Fibroblast of gingiva (primary cell): ENCODE data around the gene VPS4B.

Experiments
- DNase-seq: peaks from one replicate; pipeline ENCODE4 v3.0.0-alpha.2; 2011; ENCODE audit warnings: low read depth

The VPS4B gene

GRCh38 chr18:63430526-63430925 is 8.2 kb upstream of the VPS4B start:
- DNase-seq = no peak

GRCh38 chr18:63427558-63427957 is 5.3 kb upstream of the VPS4B start:
- no peak for DNase-seq

GRCh38 chr18:63422864-63423304 is 608 bp upstream of the VPS4B start:
- no peak for DNase-seq

- DNase-seq = no peak
Measured at GRCh38 chr18:63421514-63421913, 762 bp downstream of the VPS4B start.

GRCh38 chr18:63412953-63413352 is 9.3 kb downstream of the VPS4B start:
- no peak for DNase-seq

GRCh38 chr18:63410792-63411191 is 11.5 kb downstream of the VPS4B start:
- peak; percentile 28 for DNase-seq

- peak; percentile 59 for DNase-seq
Measured at GRCh38 chr18:63409301-63409700, 13.0 kb downstream of the VPS4B start.

- DNase-seq = no peak
Measured at GRCh38 chr18:63407734-63408133, 14.5 kb downstream of the VPS4B start.

GRCh38 chr18:63405986-63406385 is 16.3 kb downstream of the VPS4B start:
- DNase-seq = no peak

- no peak for DNase-seq
Measured at GRCh38 chr18:63402246-63403162, 19.8 kb downstream of the VPS4B start.

GRCh38 chr18:63399300-63399699 is 23.0 kb downstream of the VPS4B start:
- no peak for DNase-seq

- DNase-seq = no peak
Measured at GRCh38 chr18:63397349-63397748, 24.9 kb downstream of the VPS4B start.

GRCh38 chr18:63395503-63395902 is 26.8 kb downstream of the VPS4B start:
- DNase-seq = no peak

- no peak for DNase-seq
Measured at GRCh38 chr18:63394954-63395353, 27.3 kb downstream of the VPS4B start.

GRCh38 chr18:63387861-63388260 is 34.4 kb downstream of the VPS4B start:
- no peak for DNase-seq

- no peak for DNase-seq
Measured at GRCh38 chr18:63382843-63383242, 39.4 kb downstream of the VPS4B start.

GRCh38 chr18:63379639-63379962 is 42.7 kb downstream of the VPS4B start:
- no peak for DNase-seq

GRCh38 chr18:63378919-63379638 is 43.2 kb downstream of the VPS4B start:
- no peak for DNase-seq

- no peak for DNase-seq
Measured at GRCh38 chr18:63377275-63377980, 44.8 kb downstream of the VPS4B start.

GRCh38 chr18:63376538-63376937 is 45.7 kb downstream of the VPS4B start:
- DNase-seq = peak; percentile 91

GRCh38 chr18:63374540-63374939 is 47.7 kb downstream of the VPS4B start:
- peak; percentile 68 for DNase-seq

- no peak for DNase-seq
Measured at GRCh38 chr18:63373161-63373560, 49.1 kb downstream of the VPS4B start.

GRCh38 chr18:63368611-63369010 is 53.7 kb downstream of the VPS4B start:
- DNase-seq = peak; percentile 71
